Nephron (organoid): ENCODE data around the gene MARS1.

Experiments
- H3K27ac Mint-ChIP-seq, 3 experiments: 2 replicates each; pipeline ENCODE4 v1.8.0; 2020; ENCODE audit warnings: mixed read lengths in 3 of 3, mild to moderate bottlenecking in 2 of 3, moderate library complexity in 1 of 3
- H3K27me3 Mint-ChIP-seq: 2 replicates; pipeline ENCODE4 v1.8.0; 2021; ENCODE audit warnings: low read depth, mild to moderate bottlenecking, moderate library complexity, mixed read lengths
- H3K36me3 Mint-ChIP-seq: 2 replicates; pipeline ENCODE4 v1.8.0; 2020; ENCODE audit warnings: low read depth, mixed read lengths
- H3K4me1 Mint-ChIP-seq: 2 replicates; pipeline ENCODE4 v1.8.0; 2020; ENCODE audit warnings: mixed read lengths
- H3K4me3 Mint-ChIP-seq, 3 experiments: 2 replicates each; pipeline ENCODE4 v1.8.0; 2020; ENCODE audit warnings: mild to moderate bottlenecking in 3 of 3, mixed read lengths in 3 of 3, moderate library complexity in 2 of 3
- H3K9me3 Mint-ChIP-seq: 2 replicates; pipeline ENCODE4 v1.8.0; 2020; ENCODE audit warnings: mixed read lengths
- CTCF ChIP-seq, 3 experiments: fragments of 200-600 bp; sonication (generic); IDR thresholded peaks; one replicate each; pipeline ENCODE4 v1.5.0; 2021; ENCODE audit warnings: antibody characterized with exemption in 3 of 3; ENCODE audit not compliant: unreplicated experiment in 3 of 3

MARS1 gene

DNA sequence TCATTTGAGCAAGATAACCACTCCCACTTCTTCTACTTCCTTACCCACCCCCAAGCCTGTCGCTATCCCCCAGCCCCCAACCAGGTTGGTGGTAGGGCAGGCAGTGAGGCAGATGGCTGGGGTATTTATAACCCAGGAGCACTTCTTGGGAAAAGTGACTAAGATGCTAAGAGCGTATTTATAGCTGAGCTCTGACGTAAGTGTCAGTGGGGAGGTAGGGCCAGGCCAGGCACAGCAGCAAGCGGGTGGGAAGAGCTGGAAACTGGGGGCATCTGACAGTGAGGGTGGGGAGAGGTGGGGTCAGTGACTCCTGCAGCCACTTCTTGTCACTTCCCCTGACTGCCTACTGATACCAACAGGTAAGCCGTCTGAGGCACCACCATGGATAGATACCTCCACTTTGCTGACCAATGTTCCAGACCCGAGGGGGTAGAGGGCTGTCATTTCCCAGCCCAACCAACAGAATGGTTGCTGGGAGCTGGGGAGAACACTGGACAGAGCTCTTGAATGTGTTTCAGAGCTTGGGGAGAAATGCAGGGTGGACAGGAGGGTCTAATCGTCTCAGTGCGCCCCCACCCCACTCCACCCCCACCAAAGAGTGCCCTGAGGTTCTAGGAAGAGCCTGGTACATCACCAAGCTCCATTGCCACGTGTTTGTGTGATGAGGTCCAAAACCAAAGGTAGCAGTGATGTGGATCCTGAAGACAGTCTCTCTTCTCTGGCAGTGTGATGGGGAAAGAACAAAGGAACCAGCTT, 35.5 kb upstream of the MARS1 start:
- Mint-ChIP-seq H3K4me1 (peaks cover 43% of the 10 kb centered on the region), H3K27ac (peak overlapping the region; percentile 38 to 69 (median 58)), H3K36me3 (no peaks in the 10 kb centered on the region), H3K9me3 (no peaks in the 10 kb centered on the region), H3K27me3 (peaks cover 4% of the 10 kb centered on the region), H3K4me3 (no peak overlapping the region)
- no peak for TF ChIP-seq CTCF (IDR thresholded peaks at IDR 0.05; ENCODE audit: unreplicated experiment in 3 of 3)

- TF ChIP-seq CTCF (IDR thresholded peaks at IDR 0.05; ENCODE audit: unreplicated experiment in 3 of 3) = peak; percentile 85 to 89 (median 87)
- no peaks in the 10 kb centered on the region for H3K9me3 Mint-ChIP-seq
- H3K27me3 Mint-ChIP-seq = peaks cover 4% of the 10 kb centered on the region
- H3K4me3 Mint-ChIP-seq = peak overlapping the region in 1 of 3 experiments; percentile 41
- peaks cover 43% of the 10 kb centered on the region for H3K4me1 Mint-ChIP-seq
- no peaks in the 10 kb centered on the region for H3K36me3 Mint-ChIP-seq
- peak overlapping the region; percentile 38 to 69 (median 58) for H3K27ac Mint-ChIP-seq
Observed at GRCh38 chr12:57452937-57453509, 34.8 kb upstream of the MARS1 start.

DNA sequence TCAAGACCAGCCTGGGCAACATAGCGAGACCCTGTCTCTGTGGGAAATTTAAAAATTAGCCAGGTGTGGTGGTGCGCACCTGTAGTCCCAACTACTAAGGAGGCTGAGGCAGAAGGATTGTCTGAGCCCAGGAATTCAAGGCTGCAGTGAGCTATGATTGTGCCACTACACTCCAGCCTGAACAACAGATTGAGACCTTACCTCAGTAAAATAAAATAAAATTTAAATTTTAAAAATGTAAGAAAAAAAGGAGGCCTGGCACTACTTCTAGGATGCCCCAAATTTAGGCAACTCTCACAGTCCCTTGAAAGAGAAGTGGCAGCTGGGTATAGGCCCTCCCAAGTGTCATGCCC, 33.7 kb upstream of the MARS1 start:
- Mint-ChIP-seq H3K4me3 (no peak overlapping the region), H3K36me3 (no peaks in the 10 kb centered on the region), H3K9me3 (no peaks in the 10 kb centered on the region), H3K4me1 (peaks cover 48% of the 10 kb centered on the region), H3K27me3 (peaks cover 7% of the 10 kb centered on the region), H3K27ac (no peak overlapping the region)
- no peak for TF ChIP-seq CTCF (IDR thresholded peaks at IDR 0.05; ENCODE audit: unreplicated experiment in 3 of 3)

DNA sequence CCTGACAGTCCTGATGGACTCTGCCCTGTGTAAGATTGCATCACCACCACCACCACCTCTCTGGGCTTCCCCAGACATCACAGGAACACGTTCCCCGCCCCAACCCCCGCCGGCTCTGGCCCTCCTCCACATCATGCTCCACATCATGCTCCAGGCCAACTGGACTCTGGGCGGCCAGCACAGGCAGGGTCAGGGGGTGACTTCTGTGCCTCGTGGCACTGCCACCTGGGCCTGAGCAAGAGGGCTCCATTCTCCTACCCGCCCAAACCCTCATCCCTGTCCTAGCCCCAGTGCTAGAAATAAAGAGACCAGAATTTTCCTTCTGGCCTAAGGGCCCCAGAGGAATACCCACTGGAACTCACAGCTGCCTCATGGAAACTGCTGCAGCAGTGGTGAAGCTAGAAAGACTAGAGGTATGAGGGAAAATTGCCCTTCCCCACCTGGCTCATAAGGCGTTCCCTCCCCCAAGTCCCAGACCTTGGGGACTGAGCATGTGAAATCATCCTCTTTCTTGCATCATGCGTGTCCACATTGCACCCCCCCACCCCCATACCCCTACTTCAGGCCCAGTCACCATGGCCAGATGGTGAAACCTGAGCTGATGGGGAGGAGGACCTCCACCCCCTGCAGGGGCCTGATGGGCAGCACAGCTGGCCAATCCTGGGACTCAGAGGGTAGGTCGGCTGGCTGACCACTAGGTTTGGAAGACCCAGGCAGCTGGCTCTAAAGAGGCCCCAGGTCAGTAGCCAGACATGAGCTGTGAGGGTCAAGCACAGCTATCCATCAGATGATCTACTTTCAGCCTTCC, 33.1 kb upstream of the MARS1 start, which contains the start of gene INHBE:
INHBE (plus strand) TSS at position 742 of the 808 bp plus-strand sequence. CDS start 230 bp downstream, outside the sequence.
- Mint-ChIP-seq H3K27me3 (peaks cover 7% of the 10 kb centered on the region), H3K4me1 (peaks cover 48% of the 10 kb centered on the region), H3K9me3 (no peaks in the 10 kb centered on the region), H3K27ac (peak within 1 kb of the TSS; percentile 7 to 34 (median 20)), H3K36me3 (no peaks in the 10 kb centered on the region), H3K4me3 (peak within 1 kb of the TSS; percentile 5 to 59 (median 40))
- no peak for TF ChIP-seq CTCF (IDR thresholded peaks at IDR 0.05; ENCODE audit: unreplicated experiment in 3 of 3)

GRCh38 chr12:57455374-57456144, 32.3 kb upstream of the MARS1 start:
- Mint-ChIP-seq H3K27me3 (peaks cover 7% of the 10 kb centered on the region), H3K4me1 (peaks cover 48% of the 10 kb centered on the region), H3K4me3 (peak overlapping the region in 2 of 3 experiments; percentile 39 to 40), H3K36me3 (no peaks in the 10 kb centered on the region), H3K27ac (peak overlapping the region in 1 of 3 experiments; percentile 7), H3K9me3 (no peaks in the 10 kb centered on the region)
- no peak for TF ChIP-seq CTCF (IDR thresholded peaks at IDR 0.05; ENCODE audit: unreplicated experiment in 3 of 3)
